WTC11 (cell line): ENCODE data around the gene CHI3L1.

Source experiments
- ATF1 ChIP-seq: sonication (generic); formaldehyde crosslinking; IDR thresholded peaks from 2 replicates; pipeline ENCODE4 v1.8.1; 2023; ENCODE audit warnings: mild to moderate bottlenecking, moderate library complexity, missing genetic modification reagents
- ATF2 ChIP-seq: sonication (generic); formaldehyde crosslinking; IDR thresholded peaks from 2 replicates; pipeline ENCODE4 v1.8.1; 2022; ENCODE audit warnings: low read depth, missing genetic modification reagents, borderline replicate concordance
- CREB1 ChIP-seq: sonication (generic); formaldehyde crosslinking; IDR thresholded peaks from 2 replicates; pipeline ENCODE4 v1.8.0; 2023; ENCODE audit warnings: mild to moderate bottlenecking, missing genetic modification reagents
- CTCF ChIP-seq: fragments of 200-600 bp; IDR thresholded peaks from 2 replicates; pipeline ENCODE4 v1.8.0; 2022; ENCODE audit warnings: antibody characterized with exemption
- E2F4 ChIP-seq: sonication (generic); formaldehyde crosslinking; IDR thresholded peaks from 2 replicates; pipeline ENCODE4 v1.8.1; 2022; ENCODE audit warnings: low read depth, mild to moderate bottlenecking, moderate library complexity, missing genetic modification reagents, borderline replicate concordance
- ETV6 ChIP-seq: sonication (generic); formaldehyde crosslinking; IDR thresholded peaks from 2 replicates; pipeline ENCODE4 v1.8.1; 2022; ENCODE audit warnings: mild to moderate bottlenecking, missing genetic modification reagents
- FOXK1 ChIP-seq: sonication (generic); formaldehyde crosslinking; IDR thresholded peaks from 2 replicates; pipeline ENCODE4 v1.8.0; 2022; ENCODE audit warnings: mild to moderate bottlenecking, moderate library complexity, missing genetic modification reagents
- NR2C2 ChIP-seq: sonication (generic); formaldehyde crosslinking; IDR thresholded peaks from 2 replicates; pipeline ENCODE4 v1.8.0; 2022; ENCODE audit warnings: mild to moderate bottlenecking, missing genetic modification reagents
- SMAD3 ChIP-seq: sonication (generic); formaldehyde crosslinking; IDR thresholded peaks from 2 replicates; pipeline ENCODE4 v1.8.0; 2022; ENCODE audit warnings: missing genetic modification reagents, mild to moderate bottlenecking, borderline replicate concordance
- SP1 ChIP-seq: sonication (generic); formaldehyde crosslinking; conservative IDR thresholded peaks from 2 replicates; pipeline ENCODE4 v1.8.1; 2022; ENCODE audit warnings: missing genetic modification reagents
- STAT6 ChIP-seq: sonication (generic); formaldehyde crosslinking; conservative IDR thresholded peaks from 2 replicates; pipeline ENCODE4 v1.8.1; 2023; ENCODE audit warnings: mild to moderate bottlenecking, low read depth, missing genetic modification reagents, moderate library complexity
- USF2 ChIP-seq: sonication (generic); formaldehyde crosslinking; IDR thresholded peaks from 2 replicates; pipeline ENCODE4 v1.8.1; 2023; ENCODE audit warnings: mild to moderate bottlenecking, missing genetic modification reagents, moderate library complexity
- ZNF512 ChIP-seq: sonication (generic); formaldehyde crosslinking; IDR thresholded peaks from 2 replicates; pipeline ENCODE4 v1.8.1; 2022; ENCODE audit warnings: missing genetic modification reagents, borderline replicate concordance
- ZNF671 ChIP-seq: fragments of 250-450 bp; sonication (Bioruptor Pico); IDR thresholded peaks from 2 replicates; pipeline ENCODE4 v1.8.0; 2021; ENCODE audit warnings: mild to moderate bottlenecking

GRCh38 chr1:203133970-203134725 is 52.4 kb downstream of the CHI3L1 start:
- TF ChIP-seq CTCF, result no peak
- no peak for TF ChIP-seq SP1
- TF ChIP-seq ZNF671 (CRISPR knock-in tag), result no peak
- no peak for TF ChIP-seq SMAD3 (CRISPR knock-in tag)
- no peak for TF ChIP-seq NR2C2
- TF ChIP-seq ATF1, result no peak
- no peak for TF ChIP-seq STAT6
- TF ChIP-seq USF2, result no peak
- TF ChIP-seq ATF2 (CRISPR knock-in tag), result no peak
- no peak for TF ChIP-seq FOXK1 (CRISPR knock-in tag)
- TF ChIP-seq CREB1 (CRISPR knock-in tag), result no peak
- TF ChIP-seq E2F4 (CRISPR knock-in tag), result no peak
- TF ChIP-seq ZNF512 (CRISPR knock-in tag), result no peak
- no peak for TF ChIP-seq ETV6 (CRISPR knock-in tag)
